Suprapubic skin (tissue), 3 donors: Measurements from ENCODE around the gene BAZ2B.

Experiments
- CTCF ChIP-seq, 2 donors: fragments of 200-600 bp in 1 of 2; fragments of 450-650 bp in 1 of 2; sonication (generic) in 1 of 2; IDR thresholded peaks; one replicate each; pipeline ENCODE4 v1.5.1; 2016 to 2019; ENCODE audit warnings: antibody characterized with exemption in 2 of 2, mild to moderate bottlenecking in 1 of 2, moderate library complexity in 1 of 2
- POLR2A ChIP-seq, 2 donors: fragments of 450-650 bp; IDR thresholded peaks; one replicate each; pipeline ENCODE4 v1.6.1; 2017; ENCODE audit warnings: antibody characterized with exemption in 2 of 2, mild to moderate bottlenecking in 2 of 2, moderate library complexity in 2 of 2

GRCh38 chr2:159549234-159549633 lies 67.1 kb downstream of the BAZ2B start:
- TF ChIP-seq CTCF (IDR thresholded peaks at IDR 0.05), result no peak
- TF ChIP-seq POLR2A (IDR thresholded peaks at IDR 0.05), result no peak
